HG02884 (cell line): ENCODE data around the gene WDTC1.

ENCODE experiments used
- ATAC-seq: cut with Tn5 transposase; IDR thresholded peaks from one replicate; pipeline ENCODE4 v1.9.1; 2021; ENCODE audit warnings: mild to moderate bottlenecking, moderate library complexity; ENCODE audit not compliant: unreplicated experiment

The WDTC1 gene

GRCh38 chr1:27353629-27354028, 119.2 kb downstream of the WDTC1 start:
- no peak for ATAC-seq

DNA sequence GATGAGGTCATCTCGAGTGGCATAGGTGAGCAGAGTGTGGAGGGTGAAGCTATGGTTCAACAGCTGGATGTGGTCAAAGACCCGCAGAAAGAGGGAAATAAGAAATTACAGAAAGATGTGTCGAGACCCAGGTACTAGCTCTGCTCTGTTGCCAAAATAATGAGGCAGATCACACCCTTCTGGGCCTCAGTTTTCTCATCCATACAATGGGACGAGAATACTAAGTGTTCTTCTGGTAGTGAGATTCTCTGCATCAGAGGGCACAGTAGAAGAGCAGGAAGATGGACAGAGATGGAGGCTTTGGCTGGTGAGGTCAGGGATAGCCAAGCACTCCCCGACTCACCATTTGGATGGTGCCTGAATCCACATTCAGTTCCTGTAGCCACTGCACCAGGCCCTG, 121.3 kb downstream of the WDTC1 start:
- ATAC-seq = no peak

DNA sequence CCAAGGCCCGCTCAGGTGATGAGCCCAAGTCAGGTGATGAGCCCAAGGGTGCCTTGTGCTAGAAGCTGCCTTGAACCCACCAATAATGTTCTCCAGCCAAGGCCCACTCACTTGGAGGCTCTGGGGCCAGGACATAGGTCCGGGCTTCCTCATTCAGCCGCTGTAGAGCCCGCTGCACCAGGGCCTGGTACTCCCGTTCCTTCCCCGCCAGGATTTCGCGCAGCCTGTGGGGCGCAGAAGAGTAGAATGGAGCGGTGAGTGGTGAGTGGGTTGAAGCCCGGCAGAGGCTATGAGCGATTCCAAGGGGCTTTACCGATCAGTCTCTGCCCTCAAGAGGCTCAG, 121.8 kb downstream of the WDTC1 start:
- ATAC-seq = no peak

DNA sequence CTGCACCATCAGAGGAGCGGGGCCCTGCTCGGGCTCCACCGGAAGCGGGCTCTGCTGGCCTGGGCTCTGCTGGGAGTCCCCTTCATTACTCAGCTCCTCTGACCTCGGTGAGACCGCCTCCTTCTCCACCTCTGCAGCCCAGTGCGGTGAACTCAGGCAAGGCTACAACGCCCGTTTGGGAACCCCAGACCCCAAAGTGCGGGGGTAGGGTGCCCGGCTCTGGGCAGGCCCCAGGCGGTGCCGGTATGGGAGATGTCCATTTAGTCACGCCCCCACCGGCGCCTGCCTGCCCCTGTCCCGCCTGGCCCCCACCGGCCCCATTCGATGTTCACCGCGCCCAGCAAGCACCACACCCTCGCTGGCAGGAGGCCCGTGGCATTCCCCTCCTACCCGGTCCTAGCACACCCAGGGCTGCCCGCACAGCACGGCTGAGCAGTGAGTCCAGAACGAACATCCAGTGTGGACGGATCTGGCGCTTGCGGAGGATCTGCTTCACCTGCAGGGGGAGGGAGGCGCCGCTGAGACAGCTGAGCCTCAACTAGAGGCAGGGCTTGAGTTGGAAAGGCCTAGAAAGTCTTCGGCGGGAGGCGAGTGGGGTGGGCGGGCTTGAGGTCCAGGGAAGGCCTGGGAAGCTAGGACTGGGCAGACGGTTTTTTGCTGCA, 122.3 kb downstream of the WDTC1 start:
- ATAC-seq = no peak

DNA sequence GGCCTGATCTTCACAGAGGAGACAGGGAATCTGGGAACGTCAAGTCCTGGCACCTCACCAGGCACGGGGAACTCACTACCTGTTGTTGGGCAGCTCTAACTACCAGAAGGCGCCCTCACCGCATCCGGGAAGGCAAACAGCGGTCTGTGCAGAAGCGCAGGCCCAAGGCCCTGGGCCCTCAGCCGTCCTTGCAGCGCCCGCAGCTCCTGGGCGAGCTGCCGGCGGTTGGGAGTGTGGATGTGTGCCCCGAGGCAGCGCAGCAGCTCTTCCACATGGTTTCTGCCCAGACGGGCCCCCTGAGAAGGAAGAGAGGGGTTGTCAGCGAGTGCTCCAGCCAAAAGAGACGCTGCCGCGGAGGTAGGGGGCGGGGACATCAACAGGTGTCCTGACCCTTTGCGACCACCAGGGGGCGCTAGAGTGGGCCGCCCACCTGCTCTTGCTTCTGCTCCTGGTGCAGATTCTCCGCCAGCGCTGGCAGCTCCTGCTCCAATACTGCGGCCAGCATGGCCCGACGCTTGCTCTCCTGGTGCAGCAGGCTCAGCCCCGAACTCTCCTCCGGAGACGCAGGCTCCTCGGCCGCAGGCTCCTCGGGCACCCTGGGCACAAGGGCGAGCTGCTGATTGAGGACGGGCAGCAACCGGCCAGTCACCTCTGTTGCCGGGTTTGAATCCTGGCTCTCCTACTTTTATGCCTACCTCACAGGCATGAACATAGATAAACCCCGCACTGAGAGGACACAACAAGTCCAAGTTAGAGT, 123.0 kb downstream of the WDTC1 start:
- no peak for ATAC-seq
